HCT116 (cell line): ENCODE measurements around the gene CSTPP1. TPM values are rescaled to one million over a fixed set of nuclear protein-coding genes. Genes with fewer than 3 reads are reported as not detected.

Experiments
- ATAC-seq: fragments of 200-7000 bp; cut with Tn5 transposase; 2 replicates; pipeline ENCODE4 v1.9.1; 2020; ENCODE audit warnings: mild to moderate bottlenecking, moderate library complexity
- BruUV-seq: library from RNA; stranded (reverse); fragments of 400-500 nt; replicated peaks from 2 replicates; lab custom pipeline; 2021; lab: Mats Ljungman, UMichigan
- CTCF ChIA-PET: fragments of 300-600 bp; sonication (Branson Sonifier 250); formaldehyde crosslinking; loops from one replicate; lab custom pipeline; 2021; ENCODE audit warnings: antibody characterized with exemption; lab: Charles Lee
- POLR2A ChIA-PET: fragments of 300-600, 350-600 bp; sonication (Branson Sonifier 250); formaldehyde crosslinking; loops from one replicate; lab custom pipeline; 2021; ENCODE audit warnings: antibody characterized with exemption; lab: Charles Lee
- RAD21 ChIA-PET, 2 experiments: fragments of 300-600 bp; sonication (Branson Sonifier 250); formaldehyde crosslinking; loops; one replicate each; lab custom pipeline; 2023; ENCODE audit warnings: low total read pairs in 2 of 2; ENCODE audit not compliant: uncharacterized antibody in 2 of 2, unreplicated experiment in 2 of 2, low non-redundant PET in 1 of 2; lab: Charles Lee
- DNase-seq: peaks from one replicate; pipeline ENCODE4 v3.0.0-alpha.2; 2010; ENCODE audit warnings: low read depth, low spot score
- H2AFZ ChIP-seq: fragments of 200-600 bp; shearing (Covaris generic), sonication (generic); 2 replicates; pipeline ENCODE4 v1.6.1; 2017; ENCODE audit warnings: low read depth, mixed run types, mixed read lengths, antibody characterized with exemption, low read length; ENCODE audit not compliant: poor library complexity, severe bottlenecking
- H3K27ac ChIP-seq: 2 replicates; pipeline ENCODE4 v1.5.1; 2012; ENCODE audit warnings: low read depth, low read length
- H3K27me3 ChIP-seq: fragments of 200-600 bp; sonication (generic); 2 replicates; pipeline ENCODE4 v1.6.1; 2016; ENCODE audit warnings: mixed run types, low read length, mixed read lengths; ENCODE audit not compliant: insufficient read depth
- H3K36me3 ChIP-seq, 2 experiments: fragments of 200-500 bp in 1 of 2; fragments of 200-600 bp in 1 of 2; sonication (Bioruptor generic) in 1 of 2; sonication (generic) in 1 of 2; 2 replicates each; pipeline versions ENCODE4 v1.5.1 to v1.6.1; 2014 to 2016; ENCODE audit warnings: low read length in 2 of 2, inconsistent platforms in 1 of 2, mixed read lengths in 1 of 2, mixed run types in 1 of 2; ENCODE audit not compliant: insufficient read depth in 2 of 2, control insufficient read depth in 1 of 2
- H3K4me1 ChIP-seq, 2 experiments: fragments of 200-600 bp in 1 of 2; sonication (generic) in 1 of 2; 2 replicates each; pipeline versions ENCODE4 v1.5.1 to v1.6.1; 2012 to 2017; ENCODE audit warnings: low read length in 2 of 2, inconsistent platforms in 1 of 2, mild to moderate bottlenecking in 1 of 2, mixed read lengths in 1 of 2, mixed run types in 1 of 2, moderate library complexity in 1 of 2; ENCODE audit not compliant: insufficient read depth in 2 of 2, control insufficient read depth in 1 of 2
- H3K4me2 ChIP-seq: fragments of 200-600 bp; sonication (generic); 2 replicates; pipeline ENCODE4 v1.6.1; 2017; ENCODE audit warnings: mixed run types, low read length, mixed read lengths
- H3K4me3 ChIP-seq, 2 experiments: fragments of 200-600 bp in 1 of 2; sonication (generic) in 1 of 2; replicated peaks in 1 of 2; 2 replicates each; pipeline ENCODE4 v1.5.1; 2011 to 2016; ENCODE audit warnings: low read length in 2 of 2, control low read depth in 1 of 2, low read depth in 1 of 2, mild to moderate bottlenecking in 1 of 2, mixed read lengths in 1 of 2, mixed run types in 1 of 2
- H3K79me2 ChIP-seq: fragments of 200-600 bp; sonication (generic); 2 replicates; pipeline ENCODE4 v1.6.1; 2017; ENCODE audit warnings: mild to moderate bottlenecking, mixed run types, low read length, moderate library complexity, mixed read lengths; ENCODE audit not compliant: insufficient read depth
- H3K9ac ChIP-seq: fragments of 200-600 bp; sonication (generic); 2 replicates; pipeline ENCODE4 v1.6.1; 2016; ENCODE audit warnings: low read length, mixed read lengths
- H3K9me2 ChIP-seq: fragments of 200-600 bp; sonication (generic), shearing (Covaris generic); 2 replicates; pipeline ENCODE4 v1.6.1; 2017; ENCODE audit warnings: mixed run types, mild to moderate bottlenecking, moderate library complexity; ENCODE audit not compliant: insufficient read depth
- H3K9me3 ChIP-seq, 2 experiments: fragments of 200-500 bp in 1 of 2; fragments of 200-600 bp in 1 of 2; sonication (Bioruptor generic) in 1 of 2; sonication (generic) in 1 of 2; 2 replicates each; pipeline ENCODE4 v1.6.1; 2014 to 2017; ENCODE audit warnings: low read length in 2 of 2, mixed read lengths in 2 of 2, inconsistent platforms in 1 of 2, low read depth in 1 of 2, mild to moderate bottlenecking in 1 of 2, mixed run types in 1 of 2, moderate library complexity in 1 of 2; ENCODE audit not compliant: control insufficient read depth in 1 of 2, insufficient read depth in 1 of 2
- H4K20me1 ChIP-seq: fragments of 200-600 bp; sonication (generic), shearing (Covaris generic); 2 replicates; pipeline ENCODE4 v1.6.1; 2017; ENCODE audit warnings: mixed run types, mild to moderate bottlenecking, moderate library complexity; ENCODE audit not compliant: insufficient read depth
- ATF3 ChIP-seq: IDR thresholded peaks from 2 replicates; pipeline ENCODE4 v1.6.1; 2012
- CEBPB ChIP-seq: IDR thresholded peaks from 2 replicates; pipeline ENCODE4 v1.6.1; 2012; ENCODE audit warnings: low read depth
- EGR1 ChIP-seq: IDR thresholded peaks from 2 replicates; pipeline ENCODE4 v1.6.1; 2012; ENCODE audit warnings: low read depth
- JUND ChIP-seq: IDR thresholded peaks from 2 replicates; pipeline ENCODE4 v1.6.1; 2012
- MAX ChIP-seq: IDR thresholded peaks from 2 replicates; pipeline ENCODE4 v1.6.1; 2012
- REST ChIP-seq: IDR thresholded peaks from 2 replicates; pipeline ENCODE4 v1.6.1; 2012; ENCODE audit warnings: low read depth
- SP1 ChIP-seq: IDR thresholded peaks from 2 replicates; pipeline ENCODE4 v1.6.1; 2012; ENCODE audit warnings: low read depth
- SRF ChIP-seq: IDR thresholded peaks from 2 replicates; pipeline ENCODE4 v1.6.1; 2012; ENCODE audit warnings: low read depth
- TCF7L2 ChIP-seq: IDR thresholded peaks from 2 replicates; pipeline ENCODE4 v1.7.0; 2011; ENCODE audit warnings: borderline replicate concordance, inconsistent platforms; ENCODE audit not compliant: insufficient read depth, insufficient read length; ENCODE audit errors: extremely low read depth
- YY1 ChIP-seq: IDR thresholded peaks from 2 replicates; pipeline ENCODE4 v1.6.1; 2011; ENCODE audit warnings: low read length, low read depth, moderate library complexity, mild to moderate bottlenecking; ENCODE audit not compliant: insufficient replicate concordance; ENCODE audit errors: extremely low read depth
- ZBTB33 ChIP-seq: IDR thresholded peaks from 2 replicates; pipeline ENCODE4 v1.6.1; 2011; ENCODE audit warnings: mild to moderate bottlenecking, low read length, moderate library complexity; ENCODE audit not compliant: insufficient replicate concordance; ENCODE audit errors: extremely low read depth
- intact Hi-C: fragments of 100-400 bp; cut with micrococcal nuclease; formaldehyde crosslinking; loops from 2 replicates; pipeline ENCODE4 v1.10.0; 2022
- total RNA-seq: library from RNA; stranded (reverse); gene quantifications from one replicate; pipeline ENCODE4 v1.2.1, GENCODE V29; 2021; ENCODE audit not compliant: unreplicated experiment

CSTPP1 gene
- total RNA-seq, 1 experiment from 2014 or later, result 24.7 TPM

GRCh38 chr11:47035108-47035507, 98.5 kb downstream of the CSTPP1 start:
- RAD21 ChIA-PET, result no interaction called here
- no peak for ATAC-seq
- POLR2A ChIA-PET, result no interaction called here

More at GRCh38 chr11:47035108-47035507, 98.5 kb downstream of the CSTPP1 start:
- H3K4me2 ChIP-seq, result no peak overlapping the region
- intact Hi-C loops, result no loop called here
- H2AFZ ChIP-seq, result no peak overlapping the region
- H3K27me3 ChIP-seq, result no peaks in the 10 kb centered on the region
- H3K9me2 ChIP-seq, result no peaks in the 10 kb centered on the region
- H3K9me3 ChIP-seq, result no peaks in the 10 kb centered on the region
- BruUV-seq, result no TSS peak
- H3K4me3 ChIP-seq, result no peak overlapping the region
- H3K4me1 ChIP-seq, result no peaks in the 10 kb centered on the region
- H3K79me2 ChIP-seq, result no peaks in the 10 kb centered on the region
- no peak overlapping the region for H3K9ac ChIP-seq
- no peak for DNase-seq
- no peaks in the 10 kb centered on the region for H3K36me3 ChIP-seq
- TF ChIP-seq SRF, result no peak
- TF ChIP-seq YY1, result no peak
- TF ChIP-seq SP1, result no peak
- TF ChIP-seq EGR1, result no peak
- no peak for TF ChIP-seq ATF3
- TF ChIP-seq TCF7L2, result no peak
- TF ChIP-seq MAX, result no peak
- TF ChIP-seq REST, result no peak
- no peak for TF ChIP-seq ZBTB33
- no peak for TF ChIP-seq CEBPB
- TF ChIP-seq JUND, result no peak
- CTCF ChIA-PET, result no interaction called here
- no peaks in the 10 kb centered on the region for H4K20me1 ChIP-seq
- H3K27ac ChIP-seq, result no peak overlapping the region
